GM12873 (cell line): ENCODE data around the gene KIAA0586.

ENCODE experiments used
- CTCF ChIP-seq: IDR thresholded peaks from 2 replicates; pipeline ENCODE4 v1.5.1; 2012; ENCODE audit warnings: low read depth, mild to moderate bottlenecking, moderate library complexity, low read length, control low read depth; ENCODE audit not compliant: insufficient read depth; ENCODE audit errors: missing control alignments

KIAA0586 gene

GRCh38 chr14:58427281-58428117 lies at the start of gene KIAA0586, which contains the start of gene TIMM9:
Gene KIAA0586 (plus strand): TSS chr14:58427719. CDS start chr14:58428265, 546 bp downstream.
Gene TIMM9 (minus strand): TSS chr14:58427531. CDS start chr14:58411945, 15,586 bp downstream.
- TF ChIP-seq CTCF = no peak

DNA sequence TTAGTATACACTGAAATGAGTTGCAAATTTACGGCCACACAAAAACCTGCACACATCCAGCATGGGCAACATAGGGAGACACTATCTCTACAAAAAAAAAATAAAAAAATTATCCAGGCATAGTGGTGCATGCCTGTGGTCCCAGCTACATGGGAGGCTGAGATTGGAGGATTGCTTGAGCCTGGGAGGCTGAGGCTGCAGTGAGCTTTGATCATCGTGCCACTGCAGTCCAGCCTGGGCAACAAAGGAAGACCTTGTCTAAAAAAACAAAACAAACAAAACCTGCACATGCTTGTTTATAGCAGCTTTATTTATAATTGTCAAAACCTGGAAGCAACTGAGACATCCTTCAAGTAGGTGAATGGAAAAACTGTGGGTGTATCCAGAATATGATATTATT lies 36.7 kb upstream of the KIAA0586 start:
- TF ChIP-seq CTCF = no peak

DNA sequence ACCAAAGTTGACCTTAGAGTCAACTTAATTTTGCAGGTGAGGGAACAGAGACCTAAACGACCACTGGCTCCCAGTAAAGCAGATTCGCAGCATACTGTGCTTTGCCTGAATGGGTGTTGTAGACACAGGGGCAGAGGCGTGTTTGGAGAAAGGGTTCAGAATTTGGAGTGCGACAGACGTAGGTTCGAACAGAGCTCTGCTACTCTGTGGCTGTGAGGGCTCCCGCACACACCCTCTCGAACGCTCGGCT lies 32.0 kb upstream of the KIAA0586 start:
- TF ChIP-seq CTCF = no peak

DNA sequence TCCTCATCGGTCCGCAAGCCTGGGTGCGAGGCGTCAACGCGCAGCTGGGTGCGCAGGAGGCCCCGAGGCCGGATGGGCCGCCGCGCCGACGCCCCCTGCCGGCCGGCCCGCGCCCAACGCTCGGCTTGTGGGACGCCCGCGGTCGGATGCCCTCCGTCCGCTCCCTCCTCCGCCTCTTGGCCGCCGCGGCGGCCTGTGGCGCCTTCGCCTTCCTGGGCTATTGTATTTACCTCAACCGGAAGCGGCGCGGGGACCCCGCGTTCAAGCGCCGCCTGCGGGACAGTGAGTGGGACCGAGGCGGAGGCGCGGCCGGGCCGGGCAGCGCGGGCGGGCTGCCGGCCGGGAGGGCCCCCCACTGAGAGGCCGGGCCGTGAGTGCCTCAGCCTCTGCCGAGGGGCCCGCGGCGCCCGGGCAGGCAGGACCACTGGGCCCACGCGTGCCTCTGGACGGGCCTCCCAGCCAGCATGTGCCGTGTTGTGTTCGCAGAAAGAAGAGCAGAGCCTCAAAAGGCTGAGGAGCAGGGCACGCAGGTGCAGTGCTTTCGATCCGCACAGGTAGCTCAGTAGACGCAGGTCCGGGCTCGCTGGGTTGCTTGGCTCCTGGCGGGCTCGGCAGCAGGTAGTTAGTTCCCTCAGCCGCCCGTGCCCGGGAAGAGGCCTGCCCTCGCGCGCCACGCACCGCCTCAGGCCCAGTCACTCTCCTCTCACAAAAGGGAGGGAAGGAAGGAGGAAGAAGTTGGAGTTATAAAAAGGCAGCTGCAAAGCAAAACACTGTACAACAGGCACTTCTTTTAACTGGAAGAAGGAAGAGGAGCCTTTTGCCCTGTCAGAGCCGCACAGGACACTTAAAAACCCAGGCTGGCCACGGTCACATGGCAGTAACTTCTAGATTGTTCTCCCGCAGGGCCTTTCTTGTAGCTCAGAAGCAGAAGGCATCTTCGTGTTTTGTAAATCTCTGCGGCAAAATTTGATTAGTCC lies 31.4 kb upstream of the KIAA0586 start, which contains the start of gene TOMM20L:
Gene TOMM20L, plus strand, starts transcription at position 119 of the 977 bp plus-strand sequence. Its CDS starts 28 bp downstream, at position 147.
- TF ChIP-seq CTCF = peak; percentile 80

DNA sequence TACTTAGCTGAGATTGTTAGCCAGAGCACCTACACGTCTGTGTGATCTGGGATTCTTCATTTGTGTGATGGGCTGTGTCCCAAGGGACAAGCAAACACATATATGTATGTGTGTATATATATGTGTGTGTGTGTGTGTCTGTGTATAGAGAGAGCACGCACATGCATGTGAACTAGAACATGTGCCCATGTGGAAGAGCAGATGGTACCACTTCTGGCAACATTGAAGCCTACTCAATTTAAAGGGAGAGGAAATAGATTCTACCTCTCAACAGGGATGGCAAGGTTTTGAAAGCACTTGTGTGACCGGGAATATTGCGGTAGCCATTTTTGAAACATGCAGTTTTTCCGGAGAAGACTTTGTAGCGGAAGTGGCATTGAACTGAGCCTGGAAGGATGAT lies 30.4 kb upstream of the KIAA0586 start:
- TF ChIP-seq CTCF = no peak

DNA sequence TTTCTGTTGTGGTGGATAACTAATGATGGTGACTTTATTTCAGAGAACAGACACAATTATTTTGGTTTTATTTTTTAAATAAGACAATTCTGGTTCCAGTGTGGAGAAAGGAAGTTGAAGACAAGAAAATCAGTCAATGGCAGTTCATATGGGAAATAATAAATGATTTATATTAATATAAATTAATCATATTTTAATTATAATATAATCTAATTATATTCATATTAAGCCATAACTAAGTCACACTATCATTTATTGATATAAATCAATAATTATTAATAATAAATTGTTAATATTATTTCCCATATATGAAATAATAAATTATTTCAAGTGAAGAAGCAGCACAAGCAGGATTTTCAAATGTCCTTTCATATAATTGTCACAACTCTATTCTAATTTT lies 29.0 kb upstream of the KIAA0586 start:
- TF ChIP-seq CTCF = no peak

GRCh38 chr14:58398895-58399294 lies 28.6 kb upstream of the KIAA0586 start:
- no peak for TF ChIP-seq CTCF
